ENCODE results near the gene MYMK.
A peak's percentile ranks its signal among the peaks of the same experiment; 100 is the strongest.

The MYMK gene

GRCh38 chr9:133478851-133479711 is 45.7 kb downstream of the MYMK start, which contains the start of gene SLC2A6:
Gene SLC2A6, minus strand, starts transcription at chr9:133479099. Its CDS starts 40 bp downstream, at chr9:133479059.
- peak; percentile 98 for DNase-seq (ENCODE audit: low spot score)
- TF ChIP-seq CTCF (IDR thresholded peaks at IDR 0.05; ENCODE audit: extremely low read depth, insufficient read depth, missing control alignments): no peak
- in situ Hi-C loops (cut with MboI; ENCODE audit: low pct_unique_long_range_greater_than_20kb, low sequenced_read_pairs, unreplicated experiment): no loop called here

DNA sequence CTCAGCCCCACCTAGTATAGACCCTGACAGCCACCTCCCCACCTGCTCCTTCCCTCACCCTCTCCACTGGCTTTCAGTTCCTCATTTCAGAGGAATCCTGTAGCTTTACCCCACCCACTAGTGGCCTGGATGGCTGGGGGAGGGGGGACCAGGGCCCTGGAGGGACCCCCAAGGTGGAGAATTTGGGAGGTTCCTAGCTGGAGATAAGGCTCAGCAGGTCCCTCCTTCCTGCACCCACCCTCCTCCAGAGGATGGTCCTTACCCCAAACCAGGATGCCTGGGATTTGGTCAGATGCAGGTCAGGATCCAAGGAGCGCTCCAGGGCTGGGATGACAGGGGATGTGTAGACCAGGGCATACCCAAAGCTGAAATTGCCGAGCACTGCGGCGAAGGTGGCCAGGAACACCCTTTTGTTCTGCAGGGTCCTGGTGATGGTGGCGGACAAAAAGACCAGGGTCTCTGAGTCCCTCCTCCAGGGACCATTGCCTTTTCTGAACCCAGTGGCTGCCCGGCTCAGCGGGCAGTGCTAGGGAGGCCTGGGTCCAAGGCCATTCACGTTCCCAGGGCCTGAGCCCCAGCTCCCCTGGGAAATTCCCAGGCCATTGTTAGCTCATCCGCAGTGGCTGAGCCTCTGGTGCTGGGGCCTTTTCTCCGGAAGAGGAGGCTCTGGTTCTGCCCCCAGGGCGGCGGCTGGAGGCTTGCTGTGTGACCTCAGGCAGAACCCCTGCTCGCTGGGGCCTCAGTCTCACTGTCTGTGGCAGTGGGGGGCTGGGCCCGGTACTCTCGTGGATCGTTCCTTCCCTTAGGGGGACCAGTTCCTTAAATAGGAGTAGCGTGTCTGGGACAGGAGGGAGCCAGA is 46.5 kb downstream of the MYMK start:
- peak; percentile 74 for DNase-seq (ENCODE audit: low spot score)
- no peak for TF ChIP-seq CTCF (IDR thresholded peaks at IDR 0.05; ENCODE audit: extremely low read depth, insufficient read depth, missing control alignments)
- in situ Hi-C loops (cut with MboI; ENCODE audit: low pct_unique_long_range_greater_than_20kb, low sequenced_read_pairs, unreplicated experiment): no loop called here

GRCh38 chr9:133477461-133477860 is 47.3 kb downstream of the MYMK start:
- no peak for TF ChIP-seq CTCF (IDR thresholded peaks at IDR 0.05; ENCODE audit: extremely low read depth, insufficient read depth, missing control alignments)
- in situ Hi-C loops (cut with MboI; ENCODE audit: low pct_unique_long_range_greater_than_20kb, low sequenced_read_pairs, unreplicated experiment): no loop called here
- no peak for DNase-seq (ENCODE audit: low spot score)

DNA sequence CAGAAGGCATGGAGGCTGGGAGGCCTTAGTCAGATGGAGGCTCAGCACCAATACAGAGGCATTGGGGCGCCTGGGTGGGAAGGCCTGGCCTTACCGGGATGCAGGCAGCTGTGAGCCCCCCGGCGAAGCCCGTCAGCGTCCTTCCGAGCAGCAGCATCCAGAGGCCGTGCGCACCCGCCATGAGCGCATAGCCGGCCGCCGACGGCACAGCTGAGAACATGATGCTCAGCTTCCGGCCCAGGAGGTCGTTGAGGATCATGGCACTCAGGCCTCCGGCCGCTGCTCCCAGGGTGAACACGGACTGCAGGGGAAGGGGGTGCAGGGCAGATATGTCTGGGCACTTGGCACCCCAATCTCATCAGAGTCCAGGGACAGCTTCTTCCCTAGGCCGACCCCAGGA is 47.8 kb downstream of the MYMK start:
- DNase-seq (ENCODE audit: low spot score): no peak
- no peak for TF ChIP-seq CTCF (IDR thresholded peaks at IDR 0.05; ENCODE audit: extremely low read depth, insufficient read depth, missing control alignments)
- in situ Hi-C loops (cut with MboI; ENCODE audit: low pct_unique_long_range_greater_than_20kb, low sequenced_read_pairs, unreplicated experiment): no loop called here

- DNase-seq (ENCODE audit: low spot score): no peak
- in situ Hi-C loops (cut with MboI; ENCODE audit: low pct_unique_long_range_greater_than_20kb, low sequenced_read_pairs, unreplicated experiment): no loop called here
- no peak for TF ChIP-seq CTCF (IDR thresholded peaks at IDR 0.05; ENCODE audit: extremely low read depth, insufficient read depth, missing control alignments)
Observed at GRCh38 chr9:133476036-133476931, 48.5 kb downstream of the MYMK start.
